A673 (cell line): ENCODE measurements around the gene PAQR7. TPM values are rescaled to one million over a fixed set of nuclear protein-coding genes. Genes with fewer than 3 reads are reported as not detected.

Experiments used
- BruUV-seq: library from RNA; stranded (reverse); fragments of 400-500 nt; replicated peaks from 2 replicates; lab custom pipeline; 2021; lab: Mats Ljungman, UMichigan
- CTCF ChIA-PET: fragments of 300-600 bp; sonication (Branson Sonifier 250); formaldehyde crosslinking; loops from one replicate; lab custom pipeline; 2022; ENCODE audit warnings: antibody characterized with exemption; lab: Charles Lee
- POLR2A ChIA-PET: fragments of 300-600 bp; sonication (Branson Sonifier 250); formaldehyde crosslinking; loops from one replicate; lab custom pipeline; 2022; ENCODE audit warnings: antibody characterized with exemption; ENCODE audit not compliant: low non-redundant PET; lab: Charles Lee
- DNase-seq: peaks from one replicate; pipeline ENCODE4 v3.0.0-alpha.2; 2015; ENCODE audit warnings: low spot score
- H3K27ac ChIP-seq: fragments of 200-600 bp; sonication (generic); 2 replicates; pipeline ENCODE4 v1.5.1; 2016; ENCODE audit warnings: mixed run types, low read depth, mild to moderate bottlenecking, mixed read lengths, antibody characterized with exemption, low read length; ENCODE audit not compliant: poor library complexity, severe bottlenecking
- H3K27me3 ChIP-seq: fragments of 200-600 bp; sonication (generic); replicated peaks from 2 replicates; pipeline ENCODE4 v1.6.1; 2017; ENCODE audit warnings: mixed run types, low read depth, mild to moderate bottlenecking, mixed read lengths, antibody characterized with exemption, low read length; ENCODE audit not compliant: insufficient read depth, poor library complexity
- H3K36me3 ChIP-seq: fragments of 200-600 bp; sonication (generic); 2 replicates; pipeline ENCODE4 v1.6.1; 2016; ENCODE audit warnings: mixed run types, mild to moderate bottlenecking, mixed read lengths, antibody characterized with exemption, low read length; ENCODE audit not compliant: insufficient read depth, poor library complexity, severe bottlenecking
- H3K4me1 ChIP-seq: fragments of 200-600 bp; sonication (generic); 2 replicates; pipeline ENCODE4 v1.6.1; 2017; ENCODE audit warnings: mixed run types, mild to moderate bottlenecking, mixed read lengths, antibody characterized with exemption, low read length; ENCODE audit not compliant: insufficient read depth, poor library complexity, severe bottlenecking
- H3K4me3 ChIP-seq: fragments of 200-600 bp; sonication (generic); 2 replicates; pipeline ENCODE4 v1.5.1; 2016; ENCODE audit warnings: low read depth, mixed run types, mild to moderate bottlenecking, mixed read lengths, low read length; ENCODE audit not compliant: poor library complexity, severe bottlenecking
- H3K9me3 ChIP-seq: fragments of 200-600 bp; sonication (generic); 2 replicates; pipeline ENCODE4 v1.6.1; 2016; ENCODE audit warnings: mixed run types, low read depth, mild to moderate bottlenecking, mixed read lengths, antibody characterized with exemption, low read length; ENCODE audit not compliant: poor library complexity, severe bottlenecking
- CTCF ChIP-seq: fragments of 300-800, 200-600 bp; sonication (generic); conservative IDR thresholded peaks from 2 replicates; pipeline ENCODE4 v1.5.1; 2017; ENCODE audit warnings: low read depth, mild to moderate bottlenecking, antibody characterized with exemption, low read length, moderate library complexity, mixed read lengths
- EZH2 ChIP-seq: fragments of 200-600 bp; sonication (generic); IDR thresholded peaks from 2 replicates; pipeline ENCODE4 v1.6.1; 2017; ENCODE audit warnings: borderline replicate concordance, low read depth, mild to moderate bottlenecking, mixed read lengths, antibody characterized with exemption, low read length; ENCODE audit not compliant: poor library complexity, severe bottlenecking
- intact Hi-C: fragments of 100-400 bp; cut with micrococcal nuclease; formaldehyde crosslinking; loops from one replicate; pipeline ENCODE4 v1.10.0; 2022; ENCODE audit not compliant: unreplicated experiment
- microRNA-seq: library from miRNA; unstranded; fragments of <30 nt; microRNA quantifications from one replicate; pipeline ENCODE4 v1.2.0, GENCODE V29; 2021
- total RNA-seq: library from RNA; stranded (reverse); gene quantifications from 2 replicates; pipeline ENCODE4 v1.2.3, GENCODE V29; 2021

PAQR7 gene
- total RNA-seq, 1 experiment from 2014 or later, result 2.9 TPM

DNA sequence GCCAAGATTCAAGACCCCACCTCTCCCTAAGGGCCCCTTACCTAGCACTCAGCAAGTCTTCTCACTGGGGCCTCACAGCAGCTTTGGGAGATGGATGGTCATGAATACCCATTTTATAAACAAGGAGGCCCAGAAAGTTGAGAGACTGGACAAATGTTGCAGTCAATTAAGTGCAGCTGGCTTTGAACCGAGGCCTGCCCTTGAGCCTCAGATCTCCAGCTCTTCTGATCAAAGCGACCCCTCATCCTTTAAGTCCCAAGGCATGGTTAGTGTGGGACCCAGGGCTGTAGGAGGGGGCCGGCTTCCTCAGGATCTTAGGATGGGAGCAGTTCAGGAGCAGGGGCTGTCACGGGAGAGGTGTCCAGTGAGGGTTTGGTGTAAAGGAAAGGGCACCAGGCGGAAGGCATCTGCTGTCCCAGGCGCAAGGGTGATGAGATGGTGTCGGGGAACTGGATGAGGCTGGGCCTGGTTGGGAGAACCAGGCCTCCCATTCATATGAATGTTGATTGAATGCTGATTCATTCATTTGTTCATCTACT is 60.9 kb downstream of the PAQR7 start:
- intact Hi-C loops, result loop anchor here (5.0 kb wide), 1 partner anchor 197 kb away; the partner anchor contains the start of gene MAN1C1
- no peak for TF ChIP-seq CTCF
- no peak for TF ChIP-seq EZH2
- no peak for DNase-seq
- POLR2A ChIA-PET, result no interaction called here
- CTCF ChIA-PET, result no interaction called here
- no peaks in the 10 kb centered on the region for H3K4me1 ChIP-seq
- no peak overlapping the region for H3K4me3 ChIP-seq
- BruUV-seq, result no TSS peak
- no peak overlapping the region for H3K27ac ChIP-seq
- H3K27me3 ChIP-seq, result no peaks in the 10 kb centered on the region
- no peaks in the 10 kb centered on the region for H3K9me3 ChIP-seq
- no peaks in the 10 kb centered on the region for H3K36me3 ChIP-seq

DNA sequence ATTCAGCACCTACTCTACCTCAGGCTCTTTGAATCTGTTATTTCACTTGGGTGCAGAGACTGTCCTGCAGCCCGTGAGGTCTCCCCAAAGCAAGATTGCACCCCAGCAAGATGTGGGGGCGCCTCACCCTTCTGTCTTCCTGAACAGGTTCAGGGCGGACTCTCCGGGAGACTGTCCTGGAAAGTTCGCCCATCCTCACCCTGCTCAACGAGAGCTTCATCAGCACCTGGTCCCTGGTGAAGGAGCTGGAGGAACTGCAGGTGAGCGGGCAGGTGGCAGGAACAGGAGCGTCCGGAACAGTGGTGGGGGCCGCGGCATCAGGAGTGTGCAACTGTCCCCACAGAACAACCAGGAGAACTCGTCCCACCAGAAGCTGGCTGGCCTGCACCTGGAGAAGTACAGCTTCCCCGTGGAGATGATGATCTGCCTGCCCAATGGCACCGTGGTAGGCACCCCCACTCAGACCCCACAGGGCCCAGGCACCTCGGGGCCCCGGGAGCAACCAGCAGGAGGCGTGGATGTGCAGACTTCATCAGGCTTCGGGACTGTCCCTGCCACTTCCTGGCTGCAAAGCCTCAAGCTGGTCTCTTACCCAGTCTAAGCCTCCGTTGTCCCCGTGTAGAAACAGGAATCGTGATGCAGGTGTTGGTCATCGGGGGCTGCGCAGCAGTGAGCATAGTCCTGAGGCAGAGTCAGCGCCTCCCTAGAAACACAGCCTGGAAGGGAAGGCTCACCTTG is 61.6 kb downstream of the PAQR7 start:
- ChIA-PET POLR2A (no interaction called here), CTCF (no interaction called here)
- H3K27ac ChIP-seq, result no peak overlapping the region
- no peaks in the 10 kb centered on the region for H3K27me3 ChIP-seq
- no TSS peak for BruUV-seq
- no peaks in the 10 kb centered on the region for H3K9me3 ChIP-seq
- no peaks in the 10 kb centered on the region for H3K4me1 ChIP-seq
- H3K36me3 ChIP-seq, result no peaks in the 10 kb centered on the region
- intact Hi-C loops, result loop anchor here (5.0 kb wide), 1 partner anchor 197 kb away; the partner anchor contains the start of gene MAN1C1
- H3K4me3 ChIP-seq, result no peak overlapping the region
- TF ChIP-seq CTCF (no peak), EZH2 (no peak)
- DNase-seq, result no peak

DNA sequence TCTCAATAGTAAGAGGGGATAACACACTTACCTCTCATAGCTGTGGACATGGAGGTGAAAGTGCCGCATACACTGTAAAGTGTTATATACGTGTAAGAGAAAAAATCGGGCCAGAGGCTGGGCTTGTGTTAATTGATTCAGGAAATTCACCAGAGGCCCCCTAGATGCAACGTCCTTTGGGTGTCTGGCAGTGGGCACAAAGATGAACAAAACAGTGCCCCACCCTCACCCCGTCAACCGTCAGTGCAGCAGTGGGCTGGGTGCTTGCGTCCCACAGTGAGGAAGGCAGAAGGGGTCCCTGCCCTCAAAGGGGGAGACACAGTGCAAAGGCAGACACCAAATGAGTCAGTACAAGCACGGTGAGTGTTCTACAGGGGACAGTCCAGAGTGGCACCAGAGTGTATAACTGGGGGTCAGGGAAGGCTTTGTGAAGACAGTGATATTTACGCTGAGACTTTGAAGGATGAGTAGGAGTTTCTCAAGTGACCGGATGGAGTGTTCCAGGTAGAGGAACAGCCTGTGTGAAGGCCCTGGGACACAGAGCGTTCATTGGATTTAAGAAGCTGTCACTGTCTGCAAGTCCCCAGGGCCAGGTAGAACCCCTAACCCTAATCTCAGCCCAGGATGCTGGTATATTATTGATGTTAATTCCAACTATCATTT is 62.3 kb downstream of the PAQR7 start:
- CTCF ChIA-PET, result no interaction called here
- intact Hi-C loops, result loop anchor here (5.0 kb wide), 1 partner anchor 196 kb away; the partner anchor contains the start of gene MAN1C1

More for the DNA sequence above, 62.3 kb downstream of the PAQR7 start:
- DNase-seq, result no peak
- no peaks in the 10 kb centered on the region for H3K4me1 ChIP-seq
- no peaks in the 10 kb centered on the region for H3K27me3 ChIP-seq
- no peak overlapping the region for H3K27ac ChIP-seq
- BruUV-seq, result no TSS peak
- no peak for TF ChIP-seq CTCF
- TF ChIP-seq EZH2, result no peak
- no peak overlapping the region for H3K4me3 ChIP-seq
- POLR2A ChIA-PET, result no interaction called here
- H3K9me3 ChIP-seq, result no peaks in the 10 kb centered on the region
- no peaks in the 10 kb centered on the region for H3K36me3 ChIP-seq

Small RNA genes within 50 kb of the gene (microRNA-seq; reads per million reads assigned to microRNA genes)
- 1.9 reads per million for gene MIR3917

Other genes with a start within 250 kb of the PAQR7 start
- gene SELENON, start 75.5 kb downstream of the PAQR7 start, total RNA-seq, result 50.4 and 61.5 TPM in 2 replicates
- 45.0 and 51.6 TPM in 2 replicates for gene MTFR1L, start 55.8 kb downstream of the PAQR7 start, total RNA-seq
- gene AUNIP, start 16.3 kb downstream of the PAQR7 start, total RNA-seq, result 17.7 and 18.9 TPM in 2 replicates
- gene STMN1, start 30.7 kb upstream of the PAQR7 start, total RNA-seq, result 920 and 933 TPM in 2 replicates
- gene PAFAH2, start 122.4 kb upstream of the PAQR7 start, total RNA-seq, result 6.7 and 7.2 TPM in 2 replicates
- 0.07 TPM in 1 of 2 replicates, not detected in the other for gene EXTL1, start 146.1 kb upstream of the PAQR7 start, total RNA-seq
- gene SLC30A2, start 170.4 kb upstream of the PAQR7 start, total RNA-seq, result not detected in 2 replicates
- gene TRIM63, start 191.9 kb upstream of the PAQR7 start, total RNA-seq, result not detected in 2 replicates
- 12.9 and 13.4 TPM in 2 replicates for gene PDIK1L, start 236.1 kb upstream of the PAQR7 start, total RNA-seq